GM19193 (cell line): ENCODE measurements around the gene RAB8A.

ENCODE experiments used
- POLR2A ChIP-seq: IDR thresholded peaks from 4 replicates; pipeline ENCODE4 v1.6.1; 2011; ENCODE audit not compliant: insufficient read depth, insufficient read length; ENCODE audit errors: extremely low read depth

The RAB8A gene

GRCh38 chr19:16111160-16111908 lies at the start of gene RAB8A:
Gene RAB8A (plus strand): TSS chr19:16111889. CDS start chr19:16111902, 13 bp downstream.
- peak; percentile 39 for TF ChIP-seq POLR2A

- TF ChIP-seq POLR2A: no peak
These were observed 49.7 kb upstream of the RAB8A start for GRCh38 chr19:16061943-16062342.

DNA sequence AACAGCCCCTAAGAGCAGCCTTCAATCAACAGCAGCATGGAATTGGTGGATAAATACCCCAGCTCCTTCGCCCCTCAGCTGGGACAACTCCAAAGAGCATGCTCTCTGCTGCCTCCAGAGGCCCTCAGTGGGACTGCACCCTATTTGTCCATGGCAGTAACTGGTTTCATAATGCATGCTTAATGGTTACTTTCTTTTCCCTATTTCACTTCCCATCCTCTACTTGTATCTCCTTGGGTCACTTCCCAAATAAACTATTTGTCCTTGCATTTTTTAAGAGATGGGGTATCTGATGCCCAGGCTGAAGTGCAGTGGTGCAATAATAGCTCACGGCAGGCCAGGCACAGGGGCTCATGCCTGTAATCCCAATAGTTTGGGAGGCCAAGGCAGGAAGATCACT lies 48.9 kb upstream of the RAB8A start:
- TF ChIP-seq POLR2A: no peak

- no peak for TF ChIP-seq POLR2A
These were observed 47.3 kb upstream of the RAB8A start for GRCh38 chr19:16064209-16064889.

DNA sequence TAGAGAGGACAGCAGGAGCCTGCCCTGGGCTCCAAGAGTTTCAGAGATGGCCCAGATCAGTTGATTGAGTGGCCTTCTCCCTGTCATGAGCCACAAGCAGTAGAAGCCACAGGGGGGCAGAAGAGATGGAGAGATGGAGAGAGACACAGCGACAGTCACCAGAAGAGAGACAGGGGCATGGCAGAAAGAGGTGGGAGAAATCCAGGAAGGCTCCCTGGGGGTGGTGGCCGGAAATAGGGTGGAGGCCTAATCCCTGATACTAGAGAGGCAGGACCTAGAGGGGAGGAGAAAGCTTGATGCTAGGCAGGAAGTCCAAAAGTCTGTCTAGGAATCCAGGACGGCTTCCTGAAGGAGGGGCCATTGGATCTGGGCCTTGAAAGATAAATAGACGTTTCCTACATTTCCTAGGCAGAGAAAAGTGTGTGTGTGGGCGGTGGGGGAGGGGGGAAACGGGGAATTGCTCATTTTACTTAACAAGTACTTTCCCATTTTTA lies 45.0 kb upstream of the RAB8A start:
- no peak for TF ChIP-seq POLR2A

DNA sequence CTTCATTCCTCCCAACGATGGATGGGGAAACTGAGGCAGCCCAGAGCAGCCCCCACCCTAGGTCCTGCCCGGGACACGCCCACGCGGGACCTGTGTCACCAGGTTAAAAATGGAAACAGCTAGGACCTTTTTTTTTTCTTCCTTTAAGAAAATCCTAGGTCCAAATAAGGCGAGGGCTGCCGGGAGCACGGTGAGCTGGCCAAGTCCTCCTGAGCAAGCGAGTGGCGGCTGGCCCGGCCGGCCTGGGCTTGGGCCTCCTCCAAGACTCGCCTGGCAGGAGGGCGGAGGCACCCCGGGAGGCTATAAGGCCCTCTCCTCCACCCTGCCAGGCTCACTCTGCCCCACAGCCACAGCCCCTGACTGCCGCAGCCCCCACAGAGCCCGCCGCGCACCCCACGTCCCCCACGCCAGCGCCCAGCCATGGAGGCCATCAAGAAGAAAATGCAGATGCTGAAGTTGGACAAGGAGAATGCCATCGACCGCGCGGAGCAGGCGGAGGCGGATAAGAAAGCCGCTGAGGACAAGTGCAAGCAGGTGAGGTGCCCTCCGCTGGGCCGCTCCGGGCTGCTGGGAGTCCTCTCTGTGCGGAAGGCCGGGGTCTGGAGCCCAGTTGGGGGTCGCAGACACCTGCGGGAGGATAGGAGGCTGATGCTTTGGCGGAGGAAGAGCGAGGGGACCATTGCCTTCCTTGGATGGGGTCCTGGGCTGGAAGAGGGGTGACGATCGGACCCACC lies 44.3 kb upstream of the RAB8A start:
- TF ChIP-seq POLR2A: no peak

DNA sequence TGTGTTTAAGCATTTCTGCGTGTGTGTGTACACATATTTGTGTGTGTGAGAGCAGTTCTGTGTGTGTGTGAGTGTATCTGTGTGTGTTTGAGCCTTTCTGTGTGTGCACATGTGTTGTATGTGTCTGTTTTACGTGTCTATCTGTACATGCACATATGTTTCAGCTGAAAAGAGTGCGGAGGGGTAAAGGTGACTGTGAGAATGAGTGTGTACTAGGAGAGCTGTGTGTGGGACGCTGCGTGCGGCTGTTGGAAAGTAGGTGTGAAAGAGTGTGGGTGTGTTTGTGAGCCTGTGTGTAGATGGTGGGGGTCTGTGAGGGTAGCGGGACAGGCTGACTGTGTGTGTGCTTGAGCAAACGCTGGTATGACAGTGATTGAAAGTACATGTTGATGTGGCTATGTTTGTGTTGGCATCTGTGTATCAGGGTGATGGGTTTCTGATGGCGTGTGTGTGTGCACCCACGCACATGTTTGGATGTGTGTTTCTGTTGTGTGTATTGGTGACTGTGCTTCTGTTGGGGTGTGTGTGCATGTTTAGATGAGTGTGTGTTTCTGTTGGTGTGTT lies 42.9 kb upstream of the RAB8A start:
- no peak for TF ChIP-seq POLR2A

GRCh38 chr19:16069813-16070365 lies 41.8 kb upstream of the RAB8A start:
- TF ChIP-seq POLR2A: no peak

DNA sequence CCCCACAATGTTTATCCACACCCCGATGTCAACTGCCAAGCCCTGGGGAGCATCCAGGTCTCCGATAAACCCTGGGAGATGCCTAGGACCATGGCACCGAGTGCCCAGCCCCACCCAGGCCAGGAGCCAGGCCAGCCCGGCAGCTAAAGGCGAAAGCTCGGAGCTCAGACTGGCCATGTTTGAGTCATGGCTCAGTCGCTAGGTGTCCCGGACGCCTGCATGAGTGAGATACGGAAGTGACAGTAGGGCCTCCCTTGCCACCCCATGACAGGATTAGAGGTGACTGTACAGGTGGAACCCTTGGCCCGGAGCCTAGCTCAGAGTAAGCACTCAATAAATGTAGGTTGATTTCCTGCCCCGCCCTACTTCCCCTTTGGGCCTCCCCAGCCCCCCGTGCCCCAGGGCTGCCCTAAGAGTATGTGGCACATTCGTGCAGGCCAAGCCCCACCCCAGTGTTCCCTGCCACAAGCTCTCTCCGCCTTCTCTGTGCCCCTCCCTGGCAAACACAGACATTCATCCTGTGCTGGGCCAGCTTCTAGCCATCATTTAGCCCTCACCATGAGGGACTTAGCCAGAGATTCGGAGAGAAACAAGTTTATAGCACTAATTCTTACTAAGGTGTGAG lies 41.2 kb upstream of the RAB8A start:
- peak; percentile 77 for TF ChIP-seq POLR2A

- no peak for TF ChIP-seq POLR2A
These were observed 40.5 kb upstream of the RAB8A start for GRCh38 chr19:16071072-16071691.

GRCh38 chr19:16073481-16073880 lies 38.2 kb upstream of the RAB8A start:
- no peak for TF ChIP-seq POLR2A

DNA sequence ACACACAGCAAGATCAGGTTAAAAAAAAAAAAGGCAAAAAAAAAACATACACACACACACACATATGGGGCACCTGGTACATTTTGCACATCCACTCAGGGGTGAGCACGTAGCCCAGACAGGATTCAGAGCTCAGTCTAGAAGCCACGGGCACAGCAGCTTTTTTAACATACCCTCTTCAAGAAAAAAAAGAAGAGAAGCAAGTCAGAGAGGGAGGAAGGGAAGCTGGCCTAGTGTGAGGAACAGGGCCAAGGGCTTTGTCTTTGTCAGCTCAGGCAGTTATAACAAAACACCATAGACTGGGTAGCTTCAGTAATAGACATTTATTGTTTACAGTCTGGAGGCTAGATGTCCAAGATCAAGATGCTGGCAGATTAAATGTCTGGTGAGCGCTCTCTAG lies 37.7 kb upstream of the RAB8A start:
- TF ChIP-seq POLR2A: no peak

DNA sequence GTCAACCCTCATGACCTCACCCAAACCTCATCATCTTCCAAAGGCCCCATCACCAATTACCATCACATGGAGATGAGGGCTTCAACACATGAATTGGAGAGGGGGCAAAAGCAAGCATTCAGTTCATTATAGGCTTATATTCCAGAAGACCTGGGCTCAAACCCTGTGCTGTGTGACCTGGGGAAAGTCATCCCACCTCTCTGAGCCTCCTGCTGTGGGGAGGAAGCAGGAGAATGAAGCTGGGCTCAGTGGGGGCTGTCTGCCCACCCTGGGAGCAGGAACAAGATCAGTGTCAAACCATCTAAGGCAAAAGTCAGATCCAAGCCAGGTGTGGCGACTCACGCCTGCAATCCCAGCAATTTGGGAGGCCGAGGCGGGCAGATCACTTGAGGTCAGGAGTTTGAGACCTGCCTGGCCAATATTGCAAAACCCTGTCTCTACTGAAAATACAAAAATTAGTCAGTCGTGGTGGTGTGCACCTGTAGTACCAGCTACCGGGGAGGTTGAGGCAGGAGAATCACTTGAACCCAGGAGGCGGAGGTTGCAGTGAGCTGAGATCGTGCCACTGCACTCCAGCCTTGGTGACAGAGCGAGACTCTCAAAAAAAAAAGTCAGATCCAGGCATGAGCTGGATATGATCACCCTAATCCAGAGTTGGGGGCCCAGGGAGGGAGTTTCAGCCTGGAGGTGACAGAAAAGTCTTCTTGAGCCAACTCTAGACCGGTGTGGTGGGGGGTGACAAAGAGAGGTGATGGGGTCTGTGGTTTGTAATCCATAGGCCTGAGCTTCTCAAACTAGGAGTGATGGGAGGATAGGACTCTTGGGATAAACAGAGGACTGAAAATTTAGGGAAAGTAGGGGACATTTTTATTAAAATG lies 37.0 kb upstream of the RAB8A start:
- TF ChIP-seq POLR2A: no peak
